ENCODE data around the gene ZNF507. TPM values are rescaled to one million over a fixed set of nuclear protein-coding genes. Genes with fewer than 3 reads are reported as not detected.
"Not testable (repeated sequence)": the region's sequence is repeated elsewhere in the genome, so short reads cannot be mapped to it uniquely, and the experiment has no call there.

Gene ZNF507
- total and polyA plus RNA-seq, 12 donors: 4.3 to 23.2 (median 14.7) TPM

- Histone ChIP-seq H3K36me3 (replicated peaks in 1 of 2) (peaks cover 0 to under 1% of the 10 kb centered on the region in 2 donors), H3K4me3 (no peak overlapping the region), H3K27me3 (no peaks in the 10 kb centered on the region), H3K9me3 (replicated peaks in 1 of 3) (no peaks in the 10 kb centered on the region), H3K4me1 (replicated peaks in 1 of 2) (no peaks in the 10 kb centered on the region), H3K27ac (no peak overlapping the region)
- WGBS, 4 donors: 85 to 95% (median 91%) methylated on average over 3 of the region's 3 CpGs
- intact Hi-C loops (cut with DNase I): no loop called here
- TF ChIP-seq POLR2A (IDR thresholded peaks at IDR 0.05): no peak
- TF ChIP-seq CTCF (IDR thresholded peaks at IDR 0.05): no peak
- no peak for DNase-seq
Observed at GRCh38 chr19:32418155-32418554, 72.7 kb downstream of the ZNF507 start.

DNA sequence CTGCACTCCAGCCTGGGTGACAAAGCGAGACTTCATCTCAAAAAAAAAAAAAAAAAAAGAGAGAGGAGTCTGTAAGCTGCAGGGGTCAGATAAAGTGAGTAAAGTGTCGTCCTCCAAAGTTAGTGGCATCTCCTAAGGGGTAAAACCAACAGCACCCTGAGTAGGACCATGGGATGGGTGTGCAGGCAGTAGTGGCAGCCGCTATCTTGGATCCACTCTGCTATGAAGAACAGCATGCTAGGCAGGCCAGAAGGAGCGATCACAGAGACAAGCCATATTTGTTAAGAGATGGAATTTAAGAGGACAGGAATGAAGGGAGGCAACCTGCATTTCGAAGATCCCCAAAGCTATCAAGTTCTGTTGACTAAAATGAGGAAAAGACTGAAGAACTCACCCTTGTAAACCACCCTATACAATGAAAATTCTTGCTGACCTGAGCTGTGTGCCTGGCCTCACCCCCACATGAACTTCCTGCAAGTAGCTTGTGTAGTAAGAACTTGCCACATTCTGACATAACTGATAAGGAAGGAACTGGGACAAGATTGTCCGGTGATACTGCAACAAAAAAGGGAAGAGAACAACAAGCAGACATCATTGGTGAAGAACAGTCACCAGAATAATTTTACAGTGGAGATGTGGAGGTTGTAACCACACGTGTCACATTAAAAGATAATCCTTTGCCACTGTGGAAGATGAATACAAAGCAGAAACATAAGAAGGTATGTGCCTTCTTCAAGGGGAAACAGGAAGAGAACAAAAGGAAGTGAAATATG lies 76.4 kb downstream of the ZNF507 start:
- Histone ChIP-seq H3K27me3 (no peaks in the 10 kb centered on the region), H3K27ac (no peak overlapping the region), H3K4me1 (replicated peaks in 1 of 2) (no peaks in the 10 kb centered on the region), H3K4me3 (no peak overlapping the region), H3K36me3 (replicated peaks in 1 of 2) (no peaks in the 10 kb centered on the region), H3K9me3 (replicated peaks in 1 of 3) (no peaks in the 10 kb centered on the region)
- intact Hi-C loops (cut with DNase I): no loop called here
- DNase-seq: peak in 1 of 7 donors; percentile 46
- WGBS, 4 donors: 67 to 74% (median 70%) methylated on average over 7 of the region's 7 CpGs
- TF ChIP-seq POLR2A (IDR thresholded peaks at IDR 0.05) (no peak), CTCF (IDR thresholded peaks at IDR 0.05) (no peak)

DNA sequence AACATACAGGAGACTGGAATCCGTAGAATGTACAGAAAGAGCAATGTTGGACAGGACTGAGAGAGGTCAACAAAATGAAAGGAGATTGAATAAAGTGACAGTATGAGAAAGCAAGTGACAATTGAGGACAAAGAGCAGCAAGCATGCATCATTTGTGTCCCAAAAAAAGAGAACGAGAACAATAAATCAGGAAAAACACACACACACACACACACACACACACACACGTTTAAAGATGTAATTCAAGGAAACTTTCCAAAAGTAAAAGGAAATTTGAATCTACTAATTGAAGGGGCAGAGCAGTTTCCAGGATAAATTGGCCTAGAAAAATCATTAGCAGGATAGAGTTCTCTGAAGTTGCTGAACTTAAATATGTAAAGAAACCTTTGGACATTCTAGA lies 77.0 kb downstream of the ZNF507 start:
- Histone ChIP-seq H3K27me3 (no peaks in the 10 kb centered on the region), H3K4me3 (no peak overlapping the region), H3K4me1 (replicated peaks in 1 of 2) (no peaks in the 10 kb centered on the region), H3K27ac (no peak overlapping the region), H3K9me3 (replicated peaks in 1 of 3) (no peaks in the 10 kb centered on the region), H3K36me3 (replicated peaks in 1 of 2) (no peaks in the 10 kb centered on the region)
- 56 to 61% (median 60%) methylated on average over 3 of the region's 3 CpGs for WGBS, 4 donors
- no peak for DNase-seq
- intact Hi-C loops (cut with DNase I): no loop called here
- TF ChIP-seq CTCF (IDR thresholded peaks at IDR 0.05) (no peak), POLR2A (IDR thresholded peaks at IDR 0.05) (no peak)

DNA sequence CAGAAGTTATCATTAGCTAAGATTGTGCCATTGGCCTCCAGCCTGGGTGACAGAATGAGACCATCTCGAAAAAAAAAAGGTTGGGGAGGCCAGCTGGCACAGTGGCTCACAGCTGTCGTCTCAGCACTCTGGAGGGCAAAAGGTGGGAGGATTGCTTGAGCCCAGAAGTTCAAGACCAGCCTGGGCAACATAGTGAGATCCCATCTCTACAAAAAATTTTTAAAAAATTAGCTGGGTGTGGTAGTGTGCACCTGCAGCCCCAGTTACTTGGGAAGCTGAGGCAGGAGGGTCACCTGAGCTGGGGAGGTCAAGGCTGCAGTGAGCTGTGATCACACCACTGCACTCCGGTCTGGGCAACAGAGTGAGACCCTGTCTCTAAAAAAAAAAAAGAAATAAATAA lies 78.5 kb downstream of the ZNF507 start:
- DNase-seq; H3K4me3 ChIP-seq; intact Hi-C loops (cut with DNase I); H3K9me3 ChIP-seq (replicated peaks in 1 of 3); H3K27me3 ChIP-seq; H3K36me3 ChIP-seq (replicated peaks in 1 of 2); H3K27ac ChIP-seq; H3K4me1 ChIP-seq (replicated peaks in 1 of 2): not testable (repeated sequence)
- 90 to 99% (median 94%) methylated on average over 3 of the region's 3 CpGs for WGBS, 4 donors

DNA sequence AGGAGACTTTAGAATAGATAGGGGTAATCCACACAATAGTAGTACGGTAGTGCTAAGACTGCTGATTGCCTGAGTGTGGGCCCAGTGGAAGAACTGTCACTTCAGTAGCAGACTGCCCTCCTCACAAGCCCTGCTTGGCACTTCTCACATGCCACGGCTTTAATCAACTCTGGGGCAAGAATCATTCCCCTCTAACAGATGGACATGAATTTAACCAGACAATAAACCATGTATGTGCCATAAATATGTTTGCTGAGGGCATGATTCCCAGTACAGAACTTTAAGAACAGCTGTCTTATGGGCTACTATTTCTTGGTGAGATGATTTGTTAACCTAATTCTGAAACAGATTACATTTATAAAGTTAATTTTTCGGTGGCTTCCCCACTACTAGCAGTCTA lies 82.1 kb downstream of the ZNF507 start:
- 84 to 92% (median 90%) methylated on average over 3 of the region's 3 CpGs for WGBS, 4 donors
- no peaks in the 10 kb centered on the region for H3K36me3 ChIP-seq (replicated peaks in 1 of 2)
- DNase-seq: no peak
- no peak overlapping the region for H3K27ac ChIP-seq
- no peaks in the 10 kb centered on the region for H3K27me3 ChIP-seq
- H3K4me3 ChIP-seq: no peak overlapping the region
- H3K9me3 ChIP-seq (replicated peaks in 1 of 3): no peaks in the 10 kb centered on the region
- H3K4me1 ChIP-seq (replicated peaks in 1 of 2): no peaks in the 10 kb centered on the region
- TF ChIP-seq CTCF (IDR thresholded peaks at IDR 0.05) (no peak), POLR2A (IDR thresholded peaks at IDR 0.05) (no peak)
- intact Hi-C loops (cut with DNase I): no loop called here
